Measurements from ENCODE around the gene BMP5. TPM values are rescaled to one million over a fixed set of nuclear protein-coding genes. Genes with fewer than 3 reads are reported as not detected.

BMP5 gene
- total and polyA plus RNA-seq, 2 of the 13 experiments (the other 11 are each of a cell fraction or from before 2014, with no cell fraction given), result not detected

- WGBS (ENCODE audit: low lambda C conversion rate), result 2% methylated on average over 5 of the region's 5 CpGs
- Histone ChIP-seq H3K4me3 (replicated peaks in 1 of 3; ENCODE audit: insufficient read depth in 1 of 3, low read depth in 2 of 3, low read length in 3 of 3) (no peak overlapping the region), H3K4me2 (ENCODE audit: low read depth, low read length) (no peak overlapping the region), H3K27ac (ENCODE audit: extremely low read length, insufficient read depth, low read length) (no peak overlapping the region), H3K4me1 (ENCODE audit: insufficient read depth, low read length) (no peaks in the 10 kb centered on the region), H4K20me1 (ENCODE audit: insufficient read depth, low read length) (no peaks in the 10 kb centered on the region), H2AFZ (ENCODE audit: low read length) (no peak overlapping the region), H3K36me3 (replicated peaks in 1 of 2; ENCODE audit: control insufficient read depth in 1 of 2, insufficient read depth in 2 of 2, low read length in 2 of 2) (no peaks in the 10 kb centered on the region), H3K79me2 (ENCODE audit: insufficient read depth, low read length) (no peaks in the 10 kb centered on the region), H3K9me3 (ENCODE audit: low read length) (no peaks in the 10 kb centered on the region), H3K9ac (ENCODE audit: insufficient read depth, low read depth, low read length) (no peak overlapping the region), H3K27me3 (ENCODE audit: control insufficient read depth in 1 of 2, insufficient read depth in 2 of 2, low read length in 2 of 2) (no peaks in the 10 kb centered on the region; a peak in 1 of 5 replicates)
- no peak for TF ChIP-seq RAD51 (IDR thresholded peaks at IDR 0.05; ENCODE audit: borderline replicate concordance)
- TF ChIP-seq MAFF (IDR thresholded peaks at IDR 0.05; ENCODE audit: low read depth, low read length), result no peak
- TF ChIP-seq ZSCAN22 (CRISPR knock-in tag; IDR thresholded peaks at IDR 0.05), result no peak
- no peak for TF ChIP-seq NCOA5 (CRISPR knock-in tag; IDR thresholded peaks at IDR 0.05)
- TF ChIP-seq MAF1 (CRISPR knock-in tag; IDR thresholded peaks at IDR 0.05; ENCODE audit: borderline replicate concordance), result no peak
- TF ChIP-seq ZFP37 (CRISPR knock-in tag; IDR thresholded peaks at IDR 0.05; ENCODE audit: borderline replicate concordance), result no peak
- no peak for TF ChIP-seq ZNF546 (CRISPR knock-in tag; conservative IDR thresholded peaks at IDR 0.05)
- ATAC-seq (no peak), DNase-seq (ENCODE audit: low spot score) (no peak), FAIRE-seq (no peak)
- BruUV-seq (replicated peaks), result no TSS peak
- CTCF ChIA-PET (ENCODE audit: low intra/inter-chr PET ratio, low total read pairs), result no interaction called here
- in situ Hi-C loops (cut with HindIII; ENCODE audit: extremely low pct_ligation_motif_present, low pct_unique_long_range_greater_than_20kb) (no loop called here), intact Hi-C loops (cut with micrococcal nuclease; ENCODE audit: unreplicated experiment) (no loop called here)
- POLR2A ChIA-PET, result no interaction called here
Measured at GRCh38 chr6:55868771-55869479, 6.5 kb downstream of the BMP5 start.

- H3K27ac ChIP-seq (ENCODE audit: extremely low read length, insufficient read depth, low read length), result no peak overlapping the region
- no TSS peak for BruUV-seq (replicated peaks)
- DNase-seq (ENCODE audit: low spot score) (no peak), FAIRE-seq (no peak), ATAC-seq (no peak)
- no peak overlapping the region for H3K4me3 ChIP-seq (replicated peaks in 1 of 3; ENCODE audit: insufficient read depth in 1 of 3, low read depth in 2 of 3, low read length in 3 of 3)
- no peaks in the 10 kb centered on the region for H3K36me3 ChIP-seq (replicated peaks in 1 of 2; ENCODE audit: control insufficient read depth in 1 of 2, insufficient read depth in 2 of 2, low read length in 2 of 2)
- H3K27me3 ChIP-seq (ENCODE audit: control insufficient read depth in 1 of 2, insufficient read depth in 2 of 2, low read length in 2 of 2), result no peaks in the 10 kb centered on the region; a peak in 1 of 5 replicates
- no peaks in the 10 kb centered on the region for H3K4me1 ChIP-seq (ENCODE audit: insufficient read depth, low read length)
- H3K79me2 ChIP-seq (ENCODE audit: insufficient read depth, low read length), result no peaks in the 10 kb centered on the region
- intact Hi-C loops (cut with micrococcal nuclease; ENCODE audit: unreplicated experiment), result no loop called here
- H3K9me3 ChIP-seq (ENCODE audit: low read length), result no peaks in the 10 kb centered on the region
- WGBS (ENCODE audit: low lambda C conversion rate), result 2% methylated on average over 1 of the region's 1 CpG
- POLR2A ChIA-PET, result no interaction called here
- no peaks in the 10 kb centered on the region for H4K20me1 ChIP-seq (ENCODE audit: insufficient read depth, low read length)
- in situ Hi-C loops (cut with HindIII; ENCODE audit: extremely low pct_ligation_motif_present, low pct_unique_long_range_greater_than_20kb), result no loop called here
- CTCF ChIA-PET (ENCODE audit: low intra/inter-chr PET ratio, low total read pairs), result no interaction called here
- no peak overlapping the region for H3K4me2 ChIP-seq (ENCODE audit: low read depth, low read length)
- no peak overlapping the region for H3K9ac ChIP-seq (ENCODE audit: insufficient read depth, low read depth, low read length)
- H2AFZ ChIP-seq (ENCODE audit: low read length), result no peak overlapping the region
- TF ChIP-seq NR2C2 (CRISPR knock-in tag; IDR thresholded peaks at IDR 0.05; ENCODE audit: borderline replicate concordance) (no peak), PREB (CRISPR knock-in tag; IDR thresholded peaks at IDR 0.05) (no peak), GATAD1 (CRISPR knock-in tag; IDR thresholded peaks at IDR 0.05) (no peak), KAT2B (IDR thresholded peaks at IDR 0.05; ENCODE audit: borderline replicate concordance, low read depth, low read length) (no peak), ZNF687 (CRISPR knock-in tag; IDR thresholded peaks at IDR 0.05) (no peak), RAD51 (IDR thresholded peaks at IDR 0.05; ENCODE audit: borderline replicate concordance) (no peak), DMAP1 (CRISPR knock-in tag; IDR thresholded peaks at IDR 0.05) (no peak), ZNF564 (CRISPR knock-in tag; IDR thresholded peaks at IDR 0.05) (no peak), EEA1 (CRISPR knock-in tag; IDR thresholded peaks at IDR 0.05; ENCODE audit: borderline replicate concordance) (no peak)
Measured at GRCh38 chr6:55868176-55868575, 7.2 kb downstream of the BMP5 start.
